NCI-H2107 (cell line): ENCODE measurements around the gene CEND1.
"Not testable (repeated sequence)": the region's sequence is repeated elsewhere in the genome, so short reads cannot be mapped to it uniquely, and the experiment has no call there.

Experiments
- DNase-seq: peaks from one replicate; lab custom pipeline; 2025; lab: John Stamatoyannopoulos, UW

Gene CEND1

GRCh38 chr11:763549-764321 lies 26.2 kb downstream of the CEND1 start:
- no peak for DNase-seq

GRCh38 chr11:763073-763463 lies 26.8 kb downstream of the CEND1 start:
- no peak for DNase-seq

GRCh38 chr11:762421-763072 lies 27.3 kb downstream of the CEND1 start:
- DNase-seq: no peak

GRCh38 chr11:761526-762108 lies 28.3 kb downstream of the CEND1 start:
- DNase-seq: no peak

- no peak for DNase-seq
Observed at GRCh38 chr11:760236-760635, 29.7 kb downstream of the CEND1 start.

GRCh38 chr11:749731-750130 lies 40.2 kb downstream of the CEND1 start:
- no peak for DNase-seq

DNA sequence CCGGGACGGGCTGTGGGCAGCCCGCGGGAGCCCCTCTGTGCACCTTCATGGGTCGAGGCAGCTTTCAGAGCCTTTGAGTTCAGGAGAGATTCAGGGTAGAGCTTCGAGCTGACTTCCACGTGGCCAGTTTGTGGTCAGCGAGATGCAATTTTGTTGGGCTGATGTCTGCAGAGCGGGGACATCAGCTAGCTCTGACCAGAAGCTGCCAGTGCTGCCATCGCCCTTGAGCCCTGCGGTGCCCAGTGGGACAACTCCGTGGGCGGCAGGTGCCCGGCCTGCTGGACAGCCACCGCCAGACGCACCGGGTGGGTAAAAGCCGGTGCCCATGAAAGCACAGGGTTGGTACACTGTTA lies 41.9 kb downstream of the CEND1 start:
- DNase-seq: no peak

DNA sequence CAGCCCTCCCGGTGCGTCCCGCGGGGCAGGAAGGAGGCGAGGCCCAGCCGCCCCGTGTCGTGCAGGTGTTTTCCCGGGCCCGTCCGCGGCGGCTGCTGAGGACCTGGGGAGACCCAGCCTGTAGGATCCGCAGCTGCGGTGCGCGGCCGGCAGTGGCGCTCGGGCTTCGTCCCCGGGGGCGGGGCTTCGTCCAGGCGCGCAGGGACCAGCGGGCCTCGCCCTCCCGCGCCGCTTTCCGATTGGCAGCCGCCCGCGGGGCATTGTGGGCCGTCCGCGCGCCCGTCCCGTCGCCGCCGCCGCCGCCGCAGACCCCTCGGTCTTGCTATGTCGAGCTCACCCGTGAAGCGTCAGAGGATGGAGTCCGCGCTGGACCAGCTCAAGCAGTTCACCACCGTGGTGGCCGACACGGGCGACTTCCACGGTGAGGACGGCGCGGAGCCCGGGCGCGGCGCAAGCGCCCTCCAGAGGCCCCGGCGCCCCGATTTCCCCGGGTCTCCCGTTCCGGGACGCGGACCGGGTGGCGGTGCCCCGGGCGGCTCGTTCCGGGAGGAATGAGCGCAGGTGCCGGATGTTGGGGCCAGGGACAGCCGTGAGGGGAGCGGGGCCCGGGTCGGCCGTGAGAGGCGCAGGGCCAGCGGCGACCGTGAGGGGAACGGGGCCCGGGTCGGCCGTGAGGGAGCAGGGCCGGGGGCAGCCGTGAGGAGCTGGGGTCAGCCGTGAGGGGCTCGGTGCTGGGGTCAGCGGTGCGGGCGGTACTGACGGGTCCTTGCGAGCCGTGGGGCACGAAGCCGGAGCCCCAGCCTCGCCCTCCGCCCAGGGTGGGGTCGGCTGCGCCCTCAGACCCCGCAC lies 42.5 kb downstream of the CEND1 start, which contains the start of gene TALDO1:
TSS of gene TALDO1 (plus strand) at position 307 of the 849 bp plus-strand sequence. CDS start at position 325, 18 bp downstream.
- peak; percentile 92 for DNase-seq

DNA sequence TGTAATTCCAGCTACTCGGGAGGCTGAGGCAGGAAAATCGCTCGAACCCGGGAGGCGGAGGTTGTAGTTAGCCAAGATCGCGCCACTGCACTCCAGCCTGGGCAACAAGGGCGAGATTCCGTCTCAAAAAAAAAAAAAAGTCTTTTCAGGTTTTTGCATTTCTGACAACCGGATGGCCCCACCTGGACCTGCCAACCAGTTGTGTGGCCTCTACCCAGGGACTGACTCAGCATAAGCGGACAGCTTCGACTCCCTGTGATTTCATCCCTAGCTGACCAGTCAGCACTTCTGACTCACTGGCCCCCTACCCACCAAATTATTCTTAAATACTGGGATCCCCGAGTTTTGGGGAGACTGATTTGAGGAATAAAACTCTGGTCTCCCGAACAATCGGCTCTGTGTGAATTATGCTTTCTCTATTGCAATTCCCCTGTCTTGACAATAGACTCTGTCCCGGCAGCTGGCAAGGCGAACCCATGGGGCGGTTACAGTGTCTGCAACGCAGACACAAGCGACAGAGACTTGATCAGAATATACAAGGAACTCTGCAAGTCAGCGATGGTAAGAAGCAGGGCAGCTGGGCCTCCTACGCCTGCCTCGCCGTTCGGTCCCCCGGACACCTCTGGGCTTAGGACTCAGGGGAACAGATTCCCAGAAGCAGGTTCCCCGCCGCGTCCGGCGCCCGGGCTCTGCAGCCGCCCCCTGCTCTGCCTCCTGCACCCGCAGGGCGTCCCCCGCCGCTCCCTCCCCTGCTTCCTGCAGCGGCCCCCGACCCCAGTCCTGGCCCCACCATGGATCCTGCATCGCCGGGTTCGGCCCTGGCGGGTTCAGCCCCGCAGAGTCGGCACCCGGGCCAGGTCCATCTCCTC lies 43.4 kb downstream of the CEND1 start:
- no peak for DNase-seq

GRCh38 chr11:745428-745827 lies 44.5 kb downstream of the CEND1 start:
- no peak for DNase-seq

GRCh38 chr11:742571-743201 lies 47.2 kb downstream of the CEND1 start:
- DNase-seq: no peak

GRCh38 chr11:742156-742546 lies 47.7 kb downstream of the CEND1 start:
- no peak for DNase-seq

- not testable (repeated sequence) for DNase-seq
Observed at GRCh38 chr11:737899-738298, 52.0 kb downstream of the CEND1 start.

DNA sequence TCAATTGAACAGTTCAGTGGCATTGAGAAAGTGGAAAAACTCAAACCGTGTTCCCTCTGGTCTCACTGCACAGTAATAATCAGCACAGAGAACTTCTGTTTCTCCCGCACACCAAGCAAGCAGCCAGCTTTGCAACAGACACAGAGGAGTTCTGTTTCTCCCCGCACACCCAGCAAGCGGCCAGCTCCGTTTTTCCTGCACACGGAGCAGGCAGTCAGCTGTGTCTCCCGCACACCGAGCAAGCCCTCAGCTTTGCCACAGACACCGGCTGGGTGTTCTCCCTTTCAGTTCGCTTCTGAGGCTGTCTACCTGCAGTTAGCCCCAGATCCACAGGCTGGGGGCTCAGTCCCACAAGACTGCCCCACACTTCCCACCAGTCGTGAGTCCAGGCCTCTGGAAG lies 52.5 kb downstream of the CEND1 start:
- DNase-seq: no peak
